Prostate gland (tissue), 2 donors: ENCODE measurements around the gene TRAF3IP1.

Experiments
- CTCF ChIP-seq, 4 experiments: fragments of 200-600 bp in 2 of 4; fragments of 450-650 bp in 2 of 4; sonication (generic) in 2 of 4; IDR thresholded peaks; 1 replicate in 3 of 4; 2 replicates in 1 of 4; pipeline ENCODE4 v1.5.1; 2016 to 2019; ENCODE audit warnings: antibody characterized with exemption in 4 of 4, mild to moderate bottlenecking in 2 of 4, moderate library complexity in 2 of 4
- POLR2AphosphoS5 ChIP-seq: sonication (generic); formaldehyde crosslinking; IDR thresholded peaks from one replicate; pipeline ENCODE4 v1.6.1; 2017; ENCODE audit warnings: antibody characterized with exemption

DNA sequence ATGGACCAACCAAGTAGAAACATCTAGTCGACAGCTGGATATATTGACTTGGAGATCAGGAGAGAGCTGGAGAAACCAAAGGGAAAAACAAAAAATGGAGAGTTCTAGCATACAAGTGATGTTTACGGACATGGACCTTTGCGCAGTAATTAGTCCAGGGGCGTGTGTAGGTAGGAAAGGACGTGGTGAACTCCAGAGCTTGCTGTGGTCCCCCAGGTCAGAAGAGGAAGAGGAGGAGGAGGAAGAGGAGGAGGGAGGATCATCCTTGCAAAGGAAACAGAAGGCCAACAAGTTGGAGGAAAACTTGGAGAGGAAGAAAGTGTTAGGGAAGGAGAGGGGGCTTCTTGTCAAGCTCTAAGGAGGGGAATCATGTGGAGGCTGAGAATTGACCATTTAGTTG lies 17.5 kb downstream of the TRAF3IP1 start:
- TF ChIP-seq CTCF (IDR thresholded peaks at IDR 0.05), result no peak
- TF ChIP-seq POLR2AphosphoS5, result no peak
